Keratinocyte (primary cell): ENCODE data around the gene TRPC4AP. TPM values are rescaled to one million over a fixed set of nuclear protein-coding genes. Genes with fewer than 3 reads are reported as not detected.

Source experiments
- DNase-seq: peaks from one replicate; pipeline ENCODE4 v3.0.0-alpha.2; 2011; ENCODE audit warnings: low read depth, missing footprints, low spot score
- FAIRE-seq: peaks from 2 replicates; lab custom pipeline; 2011; peaks lifted over from hg19 to GRCh38; lab: Jason Lieb, UNC
- H2AFZ ChIP-seq: 2 replicates; pipeline ENCODE4 v1.6.0; 2012; ENCODE audit warnings: low read length, control low read depth, inconsistent platforms; ENCODE audit not compliant: control insufficient read depth
- H3K27ac ChIP-seq: 2 replicates; pipeline ENCODE4 v1.5.1; 2011; ENCODE audit warnings: low read length; ENCODE audit not compliant: control insufficient read depth, insufficient read depth
- H3K27me3 ChIP-seq: 3 replicates; pipeline ENCODE4 v1.6.0; 2011; ENCODE audit warnings: low read length; ENCODE audit not compliant: control insufficient read depth, insufficient read depth; ENCODE audit errors: extremely low read depth
- H3K36me3 ChIP-seq, 2 experiments: 2 replicates in 1 of 2; 3 replicates in 1 of 2; pipeline ENCODE4 v1.5.1; 2011; ENCODE audit warnings: low read length in 2 of 2, mild to moderate bottlenecking in 1 of 2; ENCODE audit not compliant: control insufficient read depth in 2 of 2, insufficient read depth in 2 of 2; ENCODE audit errors: extremely low read depth in 1 of 2
- H3K4me1 ChIP-seq: 3 replicates; pipeline ENCODE4 v1.5.1; 2011; ENCODE audit warnings: low read length; ENCODE audit not compliant: control insufficient read depth, insufficient read depth; ENCODE audit errors: extremely low read depth
- H3K4me2 ChIP-seq: 3 replicates; pipeline ENCODE4 v1.6.0; 2011; ENCODE audit warnings: low read depth, low read length; ENCODE audit not compliant: control insufficient read depth, insufficient read depth; ENCODE audit errors: extremely low read depth
- H3K4me3 ChIP-seq, 3 experiments: fragments of 200-600 bp in 1 of 3; sonication (generic) in 1 of 3; 2 replicates in 2 of 3; 3 replicates in 1 of 3; pipeline ENCODE4 v1.5.1; 2011 to 2016; ENCODE audit warnings: low read length in 3 of 3, mild to moderate bottlenecking in 3 of 3, control low read depth in 2 of 3, inconsistent platforms in 1 of 3, low read depth in 1 of 3, mixed read lengths in 1 of 3, mixed run types in 1 of 3, moderate library complexity in 1 of 3; ENCODE audit not compliant: control insufficient read depth in 2 of 3, insufficient read depth in 2 of 3; ENCODE audit errors: extremely low read depth in 1 of 3
- H3K79me2 ChIP-seq: 2 replicates; pipeline ENCODE4 v1.6.0; 2012; ENCODE audit warnings: low read length; ENCODE audit not compliant: control insufficient read depth, insufficient read depth
- H3K9ac ChIP-seq: 3 replicates; pipeline ENCODE4 v1.6.0; 2011; ENCODE audit warnings: low read length; ENCODE audit not compliant: control insufficient read depth, insufficient read depth; ENCODE audit errors: extremely low read depth
- H3K9me1 ChIP-seq: 3 replicates; pipeline ENCODE4 v1.6.0; 2011; ENCODE audit warnings: low read length; ENCODE audit not compliant: control insufficient read depth, insufficient read depth; ENCODE audit errors: extremely low read depth
- H3K9me3 ChIP-seq: 2 replicates; pipeline ENCODE4 v1.5.1; 2012; ENCODE audit warnings: low read depth, low read length; ENCODE audit not compliant: control insufficient read depth
- H4K20me1 ChIP-seq: 3 replicates; pipeline ENCODE4 v1.6.0; 2011; ENCODE audit warnings: low read length; ENCODE audit not compliant: control insufficient read depth, insufficient read depth; ENCODE audit errors: extremely low read depth
- EZH2 ChIP-seq: IDR thresholded peaks from one replicate; pipeline ENCODE4 v1.6.1; 2012; ENCODE audit warnings: inconsistent platforms, mild to moderate bottlenecking, low read length, moderate library complexity
- dilution Hi-C: fragments of 300-500 bp; cut with MboI; formaldehyde crosslinking; loops from one replicate; pipeline ENCODE4 v1.7.0; 2020; ENCODE audit warnings: low sequenced_read_pairs; ENCODE audit not compliant: extremely low pct_ligation_motif_present
- polyA plus RNA-seq, 5 experiments: library from polyadenylated mRNA; depleted of rRNA in 3 of 5; stranded (reverse) in 3 of 5; stranded (forward) in 1 of 5; unstranded in 1 of 5; fragments of >200 nt; gene quantifications; 1 replicate in 1 of 5; 2 replicates in 3 of 5; 3 replicates in 1 of 5; pipeline versions ENCODE4 v1.2.1 to v1.2.3, GENCODE V29; 2011 to 2012; ENCODE audit warnings: missing spikeins in 2 of 5, low read depth in 1 of 5, low replicate concordance in 1 of 5
- TF ChIP-seq, protein P1 (sequence below), 3 experiments: IDR thresholded peaks in 1 of 3; conservative IDR thresholded peaks in 1 of 3; optimal IDR thresholded peaks in 1 of 3; 2 replicates in 2 of 3; 3 replicates in 1 of 3; pipeline versions ENCODE3 to v1.5.1; 2011; ENCODE audit warnings: low read length in 3 of 3, mild to moderate bottlenecking in 3 of 3, moderate library complexity in 2 of 3, control low read depth in 1 of 3, inconsistent platforms in 1 of 3; ENCODE audit not compliant: insufficient read depth in 2 of 3; ENCODE audit errors: extremely low read depth in 1 of 3

Gene TRPC4AP
- polyA plus RNA-seq, 1 donor (not counting 4 experiments of a cell fraction or from before 2014, with no cell fraction given): 53.9 TPM

GRCh38 chr20:35117196-35117595 lies 24.6 kb upstream of the TRPC4AP start:
- no peaks in the 10 kb centered on the region for H4K20me1 ChIP-seq
- H3K27ac ChIP-seq: no peak overlapping the region
- H3K79me2 ChIP-seq: no peaks in the 10 kb centered on the region
- no peak for TF ChIP-seq EZH2
- TF ChIP-seq, protein P1, sequence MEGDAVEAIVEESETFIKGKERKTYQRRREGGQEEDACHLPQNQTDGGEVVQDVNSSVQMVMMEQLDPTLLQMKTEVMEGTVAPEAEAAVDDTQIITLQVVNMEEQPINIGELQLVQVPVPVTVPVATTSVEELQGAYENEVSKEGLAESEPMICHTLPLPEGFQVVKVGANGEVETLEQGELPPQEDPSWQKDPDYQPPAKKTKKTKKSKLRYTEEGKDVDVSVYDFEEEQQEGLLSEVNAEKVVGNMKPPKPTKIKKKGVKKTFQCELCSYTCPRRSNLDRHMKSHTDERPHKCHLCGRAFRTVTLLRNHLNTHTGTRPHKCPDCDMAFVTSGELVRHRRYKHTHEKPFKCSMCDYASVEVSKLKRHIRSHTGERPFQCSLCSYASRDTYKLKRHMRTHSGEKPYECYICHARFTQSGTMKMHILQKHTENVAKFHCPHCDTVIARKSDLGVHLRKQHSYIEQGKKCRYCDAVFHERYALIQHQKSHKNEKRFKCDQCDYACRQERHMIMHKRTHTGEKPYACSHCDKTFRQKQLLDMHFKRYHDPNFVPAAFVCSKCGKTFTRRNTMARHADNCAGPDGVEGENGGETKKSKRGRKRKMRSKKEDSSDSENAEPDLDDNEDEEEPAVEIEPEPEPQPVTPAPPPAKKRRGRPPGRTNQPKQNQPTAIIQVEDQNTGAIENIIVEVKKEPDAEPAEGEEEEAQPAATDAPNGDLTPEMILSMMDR (optimal IDR thresholded peaks at IDR 0.05 in 1 of 3, IDR thresholded peaks at IDR 0.05 in 1 of 3, conservative IDR thresholded peaks at IDR 0.05 in 1 of 3; ENCODE audit: extremely low read depth in 1 of 3, insufficient read depth in 2 of 3, low read length in 3 of 3): no peak
- FAIRE-seq (no peak), DNase-seq (no peak)
- H3K9me3 ChIP-seq: no peaks in the 10 kb centered on the region
- H3K4me3 ChIP-seq: no peak overlapping the region
- H3K9me1 ChIP-seq: no peaks in the 10 kb centered on the region
- H3K4me1 ChIP-seq: no peaks in the 10 kb centered on the region
- peaks cover 12 to 24% of the 10 kb centered on the region in 2 experiments for H3K36me3 ChIP-seq
- H3K9ac ChIP-seq: no peak overlapping the region
- no peak overlapping the region for H2AFZ ChIP-seq
- dilution Hi-C loops: no loop called here
- no peak overlapping the region for H3K4me2 ChIP-seq
- H3K27me3 ChIP-seq: no peaks in the 10 kb centered on the region

- DNase-seq: no peak
- Histone ChIP-seq H3K36me3 (peaks cover 12 to 20% of the 10 kb centered on the region in 2 experiments), H3K9me3 (no peaks in the 10 kb centered on the region), H3K27ac (no peak overlapping the region), H4K20me1 (no peaks in the 10 kb centered on the region), H3K9me1 (no peaks in the 10 kb centered on the region), H3K79me2 (no peaks in the 10 kb centered on the region), H3K9ac (no peak overlapping the region), H3K4me2 (no peak overlapping the region), H3K4me1 (peaks cover 5% of the 10 kb centered on the region), H2AFZ (no peak overlapping the region), H3K27me3 (no peaks in the 10 kb centered on the region), H3K4me3 (no peak overlapping the region)
- FAIRE-seq: no peak
- dilution Hi-C loops: no loop called here
- TF ChIP-seq, protein P1 (optimal IDR thresholded peaks at IDR 0.05 in 1 of 3, IDR thresholded peaks at IDR 0.05 in 1 of 3, conservative IDR thresholded peaks at IDR 0.05 in 1 of 3; ENCODE audit: extremely low read depth in 1 of 3, insufficient read depth in 2 of 3, low read length in 3 of 3): no peak
- no peak for TF ChIP-seq EZH2
Measured at GRCh38 chr20:35116258-35116657, 23.7 kb upstream of the TRPC4AP start.
